Stimulated activated CD4-positive, alpha-beta T cell treated with anti-CD3 and anti-CD28 coated beads, Interleukin-1b, Interleukin-23, amount 100 ng/mL, for 1 hour (primary cell): ENCODE results near the gene RNF208.

Source experiments
- DNase-seq, 2 donors: peaks; one replicate each; pipeline ENCODE4 v3.0.0-alpha.2; 2020; ENCODE audit warnings: low read depth in 2 of 2

The RNF208 gene

GRCh38 chr9:137176302-137177182 lies 45.5 kb downstream of the RNF208 start:
- no peak for DNase-seq

- no peak for DNase-seq
Measured at GRCh38 chr9:137175345-137175961, 46.6 kb downstream of the RNF208 start.

GRCh38 chr9:137174722-137175293 lies 47.2 kb downstream of the RNF208 start:
- no peak for DNase-seq

DNA sequence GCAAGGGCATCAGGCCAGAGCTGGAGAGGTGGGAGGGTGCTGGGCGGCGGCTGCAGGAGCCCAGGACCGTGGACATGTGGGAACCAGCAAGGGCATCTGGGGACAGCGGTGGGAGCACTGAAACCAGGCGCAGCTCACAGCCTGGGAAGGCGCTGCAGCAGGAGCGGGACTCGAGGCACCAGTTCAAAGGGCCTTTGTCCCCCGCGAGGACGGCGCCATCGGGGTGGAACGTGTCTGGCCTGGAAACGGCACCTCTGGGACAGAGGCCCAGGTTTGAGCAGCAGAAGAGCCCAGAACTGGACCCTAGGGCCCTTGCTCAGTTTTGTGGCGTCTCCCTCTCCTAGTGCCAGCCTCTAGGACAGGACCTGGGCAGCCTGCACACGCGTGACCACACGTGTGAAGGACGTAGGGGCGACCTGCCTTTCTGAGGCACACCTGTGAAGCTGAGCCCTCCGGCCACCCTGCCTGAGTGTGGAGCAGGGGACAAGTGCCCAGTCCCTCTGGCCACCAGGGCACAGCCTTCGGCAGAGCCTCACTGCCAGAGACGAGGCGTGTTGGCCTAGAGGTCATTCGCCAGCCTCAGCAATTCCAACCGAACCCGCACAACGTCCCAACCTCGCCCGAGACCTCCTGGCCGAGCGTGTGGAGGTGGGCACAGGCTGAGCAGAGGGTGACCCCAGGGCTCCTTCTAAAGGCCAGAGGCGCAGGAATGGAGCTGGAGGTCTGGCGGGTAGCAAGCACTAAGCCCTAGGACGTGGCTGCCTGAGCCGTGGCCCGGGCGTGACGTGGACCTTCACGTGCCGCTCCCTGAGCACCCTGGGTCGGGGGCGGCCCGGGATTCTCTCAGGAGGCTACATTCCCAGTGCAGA lies 48.0 kb downstream of the RNF208 start:
- DNase-seq, result no peak

DNA sequence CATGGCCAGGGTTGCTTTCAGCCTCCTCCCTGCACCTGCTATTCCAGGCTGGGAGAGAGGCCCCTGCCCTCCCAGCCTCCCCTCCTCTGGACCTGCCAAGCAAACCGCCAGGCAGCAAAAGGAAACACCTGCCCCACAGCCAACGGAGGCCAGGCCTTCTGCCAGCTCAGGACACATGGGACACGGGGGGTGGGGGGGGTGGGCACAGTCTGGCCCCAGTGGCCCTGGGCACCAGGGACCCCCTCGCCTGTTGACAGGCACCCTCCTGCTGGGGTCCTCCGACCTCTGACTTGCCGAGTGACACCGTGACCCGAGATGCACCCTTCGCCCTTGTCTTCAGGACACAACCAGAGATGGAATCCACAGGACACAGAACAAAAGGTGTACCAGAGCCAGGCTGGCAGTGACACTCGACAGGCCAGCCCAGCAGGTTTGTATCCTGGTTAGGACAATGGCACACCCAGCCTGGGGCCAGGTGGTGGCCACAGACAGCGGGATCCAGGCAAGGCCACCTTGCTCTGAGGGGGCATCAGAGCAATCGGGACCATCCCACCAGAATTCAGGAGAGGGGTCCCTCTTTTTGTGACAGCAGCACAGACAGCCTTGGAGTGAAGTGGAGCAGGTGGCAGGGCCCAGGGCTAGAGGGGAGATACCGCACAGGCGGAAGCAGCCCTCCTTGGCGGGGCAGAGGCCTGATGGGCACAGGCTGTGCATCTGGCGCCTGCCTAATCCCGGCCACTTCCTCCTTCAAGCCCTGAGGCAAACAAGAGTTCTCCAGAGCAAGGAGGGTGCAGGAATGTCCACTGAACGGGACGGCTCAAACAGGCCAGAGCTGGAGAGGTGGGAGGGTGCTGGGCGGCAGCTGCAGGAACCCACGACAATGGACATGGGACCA lies 48.9 kb downstream of the RNF208 start:
- no peak for DNase-seq

DNA sequence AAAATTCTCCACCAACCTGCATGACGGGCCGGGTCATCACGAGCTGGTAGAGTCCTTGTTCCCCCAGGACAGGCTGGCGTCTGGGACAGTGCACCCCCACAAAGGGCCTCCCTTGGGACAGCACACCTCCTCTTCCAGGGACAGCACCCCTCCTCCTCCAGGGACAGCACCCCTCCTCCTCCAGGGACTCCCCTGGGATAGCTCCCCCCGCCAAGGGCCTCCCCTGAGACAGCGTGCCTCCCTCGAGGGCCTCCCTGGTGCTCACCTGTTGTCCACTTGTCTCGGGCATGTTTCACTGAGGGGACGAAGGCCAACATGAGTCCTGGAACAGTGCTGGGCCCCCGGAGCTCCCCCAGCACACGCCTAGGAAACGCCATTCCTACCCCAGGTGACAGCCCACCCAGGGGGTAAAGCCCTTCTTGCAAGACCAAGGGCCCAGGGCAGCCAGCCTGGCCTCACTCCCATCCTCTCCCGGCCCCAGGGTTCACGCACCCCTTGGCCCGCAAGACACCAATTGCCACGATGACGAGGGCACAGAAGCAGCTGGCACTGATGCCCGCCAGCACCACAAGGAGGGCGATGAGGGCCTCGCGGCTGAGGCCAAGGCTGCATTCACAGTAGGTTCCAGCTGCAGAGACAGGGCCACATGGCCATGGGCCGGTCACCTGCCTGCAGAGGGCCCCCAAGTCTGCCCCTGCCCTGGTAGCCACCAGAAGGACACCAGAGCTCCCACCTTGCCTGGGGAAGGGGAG lies 50.7 kb downstream of the RNF208 start:
- no peak for DNase-seq

GRCh38 chr9:137170486-137171148 lies 51.4 kb downstream of the RNF208 start:
- DNase-seq, result no peak
